ENCODE results near the gene STK32B. TPM values are rescaled to one million over a fixed set of nuclear protein-coding genes. Genes with fewer than 3 reads are reported as not detected.
A peak's percentile ranks its signal among the peaks of the same experiment; 100 is the strongest.

Gene STK32B
- total and polyA plus RNA-seq, 9 of the 15 experiments (the other 6 are each of a cell fraction or from before 2014, with no cell fraction given) = 0.03 to 0.20 (median 0.07) TPM; not detected in 2

- TF ChIP-seq PATZ1 (CRISPR knock-in tag; IDR thresholded peaks at IDR 0.05; ENCODE audit: borderline replicate concordance) (no peak), NONO (IDR thresholded peaks at IDR 0.05; ENCODE audit: low read depth in 2 of 2, low read length in 1 of 2) (no peak), ZNF280B (CRISPR knock-in tag; IDR thresholded peaks at IDR 0.05) (no peak), BRD9 (IDR thresholded peaks at IDR 0.05; ENCODE audit: low read depth, partially characterized antibody) (no peak), CEBPB (tag; IDR thresholded peaks at IDR 0.05) (no peak), ZBTB5 (IDR thresholded peaks at IDR 0.05) (no peak), RBFOX2 (IDR thresholded peaks at IDR 0.05; ENCODE audit: low read depth, low read length) (no peak), NCOA1 (IDR thresholded peaks at IDR 0.05; ENCODE audit: low read depth) (peak; percentile 64; the same call in 1 of the 2 replicates), TSC22D4 (tag; IDR thresholded peaks at IDR 0.05) (no peak), ZNF134 (CRISPR knock-in tag; conservative IDR thresholded peaks at IDR 0.05) (no peak), POLR2B (IDR thresholded peaks at IDR 0.05; ENCODE audit: low read depth, partially characterized antibody) (no peak), CEBPZ (IDR thresholded peaks at IDR 0.05; ENCODE audit: borderline replicate concordance, low read depth, low read length) (no peak), CSDE1 (IDR thresholded peaks at IDR 0.05) (no peak), GTF2F1 (IDR thresholded peaks at IDR 0.05; ENCODE audit: low read depth, low read length) (no peak), HNRNPK (IDR thresholded peaks at IDR 0.05; ENCODE audit: low read depth, low read length, poor library complexity, severe bottlenecking) (no peak), ZNF3 (CRISPR knock-in tag; IDR thresholded peaks at IDR 0.05) (no peak), XRCC3 (IDR thresholded peaks at IDR 0.05) (no peak), ZNF324 (CRISPR knock-in tag; IDR thresholded peaks at IDR 0.05) (no peak), HNRNPH1 (optimal IDR thresholded peaks at IDR 0.05; ENCODE audit: low read depth, low read length) (no peak)
Observed at GRCh38 chr4:5036239-5036638, 15.0 kb upstream of the STK32B start (continued).
